B cell (primary cell): ENCODE data around the gene C6orf136.
"Not testable (repeated sequence)": the region's sequence is repeated elsewhere in the genome, so short reads cannot be mapped to it uniquely, and the experiment has no call there.

Experiments used
- EZH2 ChIP-seq: IDR thresholded peaks from 2 replicates; pipeline ENCODE4 v1.6.1; 2012; ENCODE audit warnings: borderline replicate concordance, low read depth, mild to moderate bottlenecking, moderate library complexity, low read length; ENCODE audit not compliant: insufficient read depth, poor library complexity, severe bottlenecking
- TF ChIP-seq, protein P1 (sequence below): fragments of 200-600 bp; IDR thresholded peaks from one replicate; pipeline ENCODE4 v1.8.0; 2022; ENCODE audit warnings: antibody characterized with exemption, mild to moderate bottlenecking

DNA sequence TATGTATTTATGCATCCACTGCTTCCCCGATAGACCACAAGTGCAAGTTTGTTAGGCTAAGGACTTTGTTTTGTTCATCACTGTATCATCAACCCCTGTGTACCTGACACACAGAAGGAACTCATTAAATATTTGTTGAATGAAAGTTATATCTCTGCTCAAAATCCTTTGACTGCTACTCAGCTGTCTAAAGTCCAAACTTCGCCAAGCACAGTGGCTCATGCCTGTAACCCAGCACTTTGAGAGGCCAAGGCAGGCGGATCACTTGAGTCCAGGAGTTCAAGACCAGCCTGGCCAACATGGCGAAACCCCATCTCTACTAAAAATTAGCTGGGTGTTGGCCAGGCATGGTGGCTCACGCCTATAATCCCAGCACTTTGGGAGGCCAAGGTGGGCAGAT, 11.0 kb downstream of the C6orf136 start:
- TF ChIP-seq, protein P1, sequence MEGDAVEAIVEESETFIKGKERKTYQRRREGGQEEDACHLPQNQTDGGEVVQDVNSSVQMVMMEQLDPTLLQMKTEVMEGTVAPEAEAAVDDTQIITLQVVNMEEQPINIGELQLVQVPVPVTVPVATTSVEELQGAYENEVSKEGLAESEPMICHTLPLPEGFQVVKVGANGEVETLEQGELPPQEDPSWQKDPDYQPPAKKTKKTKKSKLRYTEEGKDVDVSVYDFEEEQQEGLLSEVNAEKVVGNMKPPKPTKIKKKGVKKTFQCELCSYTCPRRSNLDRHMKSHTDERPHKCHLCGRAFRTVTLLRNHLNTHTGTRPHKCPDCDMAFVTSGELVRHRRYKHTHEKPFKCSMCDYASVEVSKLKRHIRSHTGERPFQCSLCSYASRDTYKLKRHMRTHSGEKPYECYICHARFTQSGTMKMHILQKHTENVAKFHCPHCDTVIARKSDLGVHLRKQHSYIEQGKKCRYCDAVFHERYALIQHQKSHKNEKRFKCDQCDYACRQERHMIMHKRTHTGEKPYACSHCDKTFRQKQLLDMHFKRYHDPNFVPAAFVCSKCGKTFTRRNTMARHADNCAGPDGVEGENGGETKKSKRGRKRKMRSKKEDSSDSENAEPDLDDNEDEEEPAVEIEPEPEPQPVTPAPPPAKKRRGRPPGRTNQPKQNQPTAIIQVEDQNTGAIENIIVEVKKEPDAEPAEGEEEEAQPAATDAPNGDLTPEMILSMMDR = not testable (repeated sequence)
- TF ChIP-seq EZH2 = not testable (repeated sequence)
